Measurements from ENCODE around the gene TNFRSF21. TPM values are rescaled to one million over a fixed set of nuclear protein-coding genes. Genes with fewer than 3 reads are reported as not detected.

TNFRSF21 gene
- total and polyA plus RNA-seq, 12 donors = 1.9 to 13.7 (median 7.5) TPM

DNA sequence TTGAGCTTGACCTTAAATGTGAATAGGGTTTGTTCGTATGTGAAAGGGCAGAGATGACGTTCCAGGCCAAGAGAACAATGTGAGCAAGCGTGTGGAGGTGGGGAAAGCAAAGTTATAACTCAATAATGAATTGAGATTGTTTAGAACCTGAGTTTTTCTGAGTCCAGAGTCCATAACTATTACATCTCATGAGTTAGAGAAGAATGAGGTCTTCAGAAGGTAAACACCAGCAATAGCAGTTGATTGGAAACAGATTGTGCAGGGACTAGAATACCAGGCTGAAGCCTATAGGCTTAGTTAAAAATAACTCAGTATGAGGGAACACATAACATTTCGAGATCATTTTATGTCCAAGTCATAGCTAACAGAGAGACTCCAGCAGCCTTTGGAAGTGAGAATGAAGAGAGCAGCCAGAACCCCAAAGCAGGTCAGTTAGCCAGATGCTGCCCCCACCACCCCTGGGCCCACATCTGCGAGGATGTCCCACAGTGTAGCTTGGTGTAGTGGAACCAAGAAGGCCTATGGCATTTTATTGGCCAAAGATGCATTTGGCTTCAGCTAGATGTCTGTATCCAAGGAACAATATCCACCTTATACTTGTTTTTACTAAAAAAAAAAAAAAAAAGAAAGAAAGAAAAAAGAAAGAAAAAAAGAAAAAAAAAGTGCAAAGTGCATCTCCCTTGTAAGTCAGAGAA lies 121.7 kb downstream of the TNFRSF21 start:
- H3K4me3 ChIP-seq = no peak overlapping the region
- DNase-seq = no peak
- WGBS, 4 donors = 75 to 78% (median 77%) methylated on average over 4 to 5 of the region's 5 CpGs
- no peaks in the 10 kb centered on the region for H3K36me3 ChIP-seq (replicated peaks in 1 of 2)
- H3K4me1 ChIP-seq (replicated peaks in 1 of 2) = no peaks in the 10 kb centered on the region
- intact Hi-C loops (cut with DNase I) = no loop called here
- no peaks in the 10 kb centered on the region for H3K27me3 ChIP-seq
- H3K27ac ChIP-seq = no peak overlapping the region
- no peak for TF ChIP-seq POLR2A (IDR thresholded peaks at IDR 0.05)
- TF ChIP-seq, protein P1, sequence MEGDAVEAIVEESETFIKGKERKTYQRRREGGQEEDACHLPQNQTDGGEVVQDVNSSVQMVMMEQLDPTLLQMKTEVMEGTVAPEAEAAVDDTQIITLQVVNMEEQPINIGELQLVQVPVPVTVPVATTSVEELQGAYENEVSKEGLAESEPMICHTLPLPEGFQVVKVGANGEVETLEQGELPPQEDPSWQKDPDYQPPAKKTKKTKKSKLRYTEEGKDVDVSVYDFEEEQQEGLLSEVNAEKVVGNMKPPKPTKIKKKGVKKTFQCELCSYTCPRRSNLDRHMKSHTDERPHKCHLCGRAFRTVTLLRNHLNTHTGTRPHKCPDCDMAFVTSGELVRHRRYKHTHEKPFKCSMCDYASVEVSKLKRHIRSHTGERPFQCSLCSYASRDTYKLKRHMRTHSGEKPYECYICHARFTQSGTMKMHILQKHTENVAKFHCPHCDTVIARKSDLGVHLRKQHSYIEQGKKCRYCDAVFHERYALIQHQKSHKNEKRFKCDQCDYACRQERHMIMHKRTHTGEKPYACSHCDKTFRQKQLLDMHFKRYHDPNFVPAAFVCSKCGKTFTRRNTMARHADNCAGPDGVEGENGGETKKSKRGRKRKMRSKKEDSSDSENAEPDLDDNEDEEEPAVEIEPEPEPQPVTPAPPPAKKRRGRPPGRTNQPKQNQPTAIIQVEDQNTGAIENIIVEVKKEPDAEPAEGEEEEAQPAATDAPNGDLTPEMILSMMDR (IDR thresholded peaks at IDR 0.05) = no peak
- H3K9me3 ChIP-seq (replicated peaks in 1 of 3) = no peaks in the 10 kb centered on the region

- H3K36me3 ChIP-seq (replicated peaks in 1 of 2) = no peaks in the 10 kb centered on the region
- TF ChIP-seq POLR2A (IDR thresholded peaks at IDR 0.05) = no peak
- TF ChIP-seq, protein P1 (IDR thresholded peaks at IDR 0.05) = no peak
- no peaks in the 10 kb centered on the region for H3K4me1 ChIP-seq (replicated peaks in 1 of 2)
- H3K27ac ChIP-seq = no peak overlapping the region
- WGBS, 4 donors = 70 to 82% (median 77%) methylated on average over 1 of the region's 1 CpG
- no peak for DNase-seq
- intact Hi-C loops (cut with DNase I) = no loop called here
- no peaks in the 10 kb centered on the region for H3K9me3 ChIP-seq (replicated peaks in 1 of 3)
- H3K4me3 ChIP-seq = no peak overlapping the region
- H3K27me3 ChIP-seq = no peaks in the 10 kb centered on the region
Measured at GRCh38 chr6:47187113-47187512, 122.6 kb downstream of the TNFRSF21 start.

- Histone ChIP-seq H3K9me3 (replicated peaks in 1 of 3) (no peaks in the 10 kb centered on the region), H3K36me3 (replicated peaks in 1 of 2) (no peaks in the 10 kb centered on the region), H3K27me3 (no peaks in the 10 kb centered on the region), H3K27ac (no peak overlapping the region), H3K4me3 (no peak overlapping the region), H3K4me1 (replicated peaks in 1 of 2) (no peaks in the 10 kb centered on the region)
- intact Hi-C loops (cut with DNase I) = no loop called here
- 75 to 87% (median 79%) methylated on average over 5 to 6 of the region's 6 CpGs for WGBS, 4 donors
- DNase-seq = no peak
- TF ChIP-seq, protein P1 (IDR thresholded peaks at IDR 0.05) = no peak
- TF ChIP-seq POLR2A (IDR thresholded peaks at IDR 0.05) = no peak
Measured at GRCh38 chr6:47182291-47182957, 127.3 kb downstream of the TNFRSF21 start.

GRCh38 chr6:47181681-47182080 lies 128.0 kb downstream of the TNFRSF21 start:
- Histone ChIP-seq H3K27me3 (no peaks in the 10 kb centered on the region), H3K9me3 (replicated peaks in 1 of 3) (no peaks in the 10 kb centered on the region), H3K36me3 (replicated peaks in 1 of 2) (no peaks in the 10 kb centered on the region), H3K4me1 (replicated peaks in 1 of 2) (no peaks in the 10 kb centered on the region), H3K27ac (no peak overlapping the region), H3K4me3 (no peak overlapping the region)
- 73 to 83% (median 81%) methylated on average over 5 of the region's 5 CpGs for WGBS, 4 donors
- intact Hi-C loops (cut with DNase I) = no loop called here
- DNase-seq = no peak
- TF ChIP-seq, protein P1 (IDR thresholded peaks at IDR 0.05) = no peak
- no peak for TF ChIP-seq POLR2A (IDR thresholded peaks at IDR 0.05)

Other genes starting within 250 kb of the TNFRSF21 start
- gene CD2AP, start 167.9 kb upstream of the TNFRSF21 start, total RNA-seq = 10 to 100 TPM in 8 of 9 donors, 1 to 10 TPM in 1; 9.7 to 29.6 (median 21.8) TPM
- 10 to 100 TPM in 2 of 3 donors, 1 to 10 TPM in 1; 5.3 to 23.8 (median 10.5) TPM for gene CD2AP, start 167.9 kb upstream of the TNFRSF21 start, polyA plus RNA-seq